GM19395 (cell line): ENCODE measurements around the gene ASTN2.
A peak's percentile ranks its signal among the peaks of the same experiment; 100 is the strongest.

Source experiments
- ATAC-seq: cut with Tn5 transposase; IDR thresholded peaks from one replicate; pipeline ENCODE4 v1.9.1; 2021; ENCODE audit warnings: mild to moderate bottlenecking, moderate library complexity; ENCODE audit not compliant: unreplicated experiment

Gene ASTN2

GRCh38 chr9:117368684-117369230 is 46.1 kb downstream of the ASTN2 start:
- no peak for ATAC-seq

- no peak for ATAC-seq
Observed at GRCh38 chr9:117365438-117365837, 49.4 kb downstream of the ASTN2 start.

GRCh38 chr9:117363006-117363405 is 51.9 kb downstream of the ASTN2 start:
- ATAC-seq: no peak

- ATAC-seq: no peak
Observed at GRCh38 chr9:117359910-117360309, 54.9 kb downstream of the ASTN2 start.

GRCh38 chr9:117355542-117355941 is 59.3 kb downstream of the ASTN2 start:
- ATAC-seq: no peak

GRCh38 chr9:117354997-117355396 is 59.9 kb downstream of the ASTN2 start:
- ATAC-seq: no peak

GRCh38 chr9:117354244-117354847 is 60.5 kb downstream of the ASTN2 start:
- no peak for ATAC-seq

GRCh38 chr9:117344892-117345660 is 69.8 kb downstream of the ASTN2 start:
- no peak for ATAC-seq

GRCh38 chr9:117343427-117343826 is 71.4 kb downstream of the ASTN2 start:
- no peak for ATAC-seq

- no peak for ATAC-seq
Observed at GRCh38 chr9:117341151-117341550, 73.7 kb downstream of the ASTN2 start.

GRCh38 chr9:117340422-117340821 is 74.4 kb downstream of the ASTN2 start:
- no peak for ATAC-seq

GRCh38 chr9:117335837-117336433 is 78.9 kb downstream of the ASTN2 start:
- ATAC-seq: no peak

GRCh38 chr9:117334101-117334500 is 80.8 kb downstream of the ASTN2 start:
- ATAC-seq: no peak

GRCh38 chr9:117325831-117326230 is 89.0 kb downstream of the ASTN2 start:
- ATAC-seq: no peak

- no peak for ATAC-seq
Observed at GRCh38 chr9:117325110-117325731, 89.6 kb downstream of the ASTN2 start.

- ATAC-seq: no peak
Observed at GRCh38 chr9:117323390-117323789, 91.5 kb downstream of the ASTN2 start.

GRCh38 chr9:117317192-117317591 is 97.7 kb downstream of the ASTN2 start:
- ATAC-seq: no peak

- ATAC-seq: no peak
Observed at GRCh38 chr9:117315236-117315635, 99.6 kb downstream of the ASTN2 start.

GRCh38 chr9:117313989-117314388 is 100.9 kb downstream of the ASTN2 start:
- no peak for ATAC-seq

- peak; percentile 58 for ATAC-seq
Observed at GRCh38 chr9:117307701-117308100, 107.2 kb downstream of the ASTN2 start.

GRCh38 chr9:117306032-117306431 is 108.8 kb downstream of the ASTN2 start:
- ATAC-seq: no peak
